Calu3 (cell line): Measurements from ENCODE around the gene CHRNA4. TPM values are rescaled to one million over a fixed set of nuclear protein-coding genes. Genes with fewer than 3 reads are reported as not detected.

Experiments used
- BruUV-seq: library from RNA; stranded (reverse); fragments of 400-500 nt; replicated peaks from 2 replicates; lab custom pipeline; 2021; lab: Mats Ljungman, UMichigan
- CTCF ChIA-PET: fragments of 300-600 bp; sonication (Branson Sonifier 250); formaldehyde crosslinking; loops from one replicate; lab custom pipeline; 2022; ENCODE audit warnings: antibody characterized with exemption; lab: Charles Lee
- DNase-seq: peaks from one replicate; pipeline ENCODE4 v3.0.0; 2022
- H3K27ac Mint-ChIP-seq: one replicate; pipeline ENCODE4 v1.8.0; 2022; ENCODE audit warnings: mixed read lengths; ENCODE audit not compliant: unreplicated experiment
- H3K27me3 Mint-ChIP-seq: one replicate; pipeline ENCODE4 v1.8.0; 2022; ENCODE audit warnings: mixed read lengths; ENCODE audit not compliant: unreplicated experiment
- H3K36me3 Mint-ChIP-seq: one replicate; pipeline ENCODE4 v1.8.0; 2022; ENCODE audit warnings: mild to moderate bottlenecking, moderate library complexity, mixed read lengths; ENCODE audit not compliant: insufficient read depth, unreplicated experiment
- H3K4me1 Mint-ChIP-seq: one replicate; pipeline ENCODE4 v1.8.0; 2022; ENCODE audit warnings: mild to moderate bottlenecking, low read depth, mixed read lengths; ENCODE audit not compliant: unreplicated experiment
- H3K4me3 Mint-ChIP-seq: one replicate; pipeline ENCODE4 v1.8.0; 2022; ENCODE audit warnings: mild to moderate bottlenecking, low read depth, moderate library complexity, mixed read lengths; ENCODE audit not compliant: unreplicated experiment
- H3K9me3 Mint-ChIP-seq: one replicate; pipeline ENCODE4 v1.8.0; 2022; ENCODE audit warnings: low read depth, mixed read lengths; ENCODE audit not compliant: unreplicated experiment
- CTCF ChIP-seq: fragments of 200-600 bp; IDR thresholded peaks from one replicate; pipeline ENCODE4 v1.8.0; 2022; ENCODE audit warnings: antibody characterized with exemption; ENCODE audit not compliant: unreplicated experiment
- intact Hi-C: fragments of 100-400 bp; cut with micrococcal nuclease; formaldehyde crosslinking; loops from one replicate; pipeline ENCODE4 v1.10.0; 2022; ENCODE audit not compliant: unreplicated experiment
- total RNA-seq: library from RNA; stranded (reverse); gene quantifications from 2 replicates; pipeline ENCODE4 v1.2.3, GENCODE V29; 2022

Gene CHRNA4
- total RNA-seq, 1 experiment from 2014 or later: not detected

- intact Hi-C loops: no loop called here
- Mint-ChIP-seq H3K9me3 (peaks cover 23% of the 10 kb centered on the region), H3K36me3 (no peaks in the 10 kb centered on the region), H3K27ac (no peak overlapping the region), H3K27me3 (peaks cover 77% of the 10 kb centered on the region), H3K4me3 (no peak overlapping the region), H3K4me1 (no peaks in the 10 kb centered on the region)
- no TSS peak for BruUV-seq
- CTCF ChIA-PET: no interaction called here
- TF ChIP-seq CTCF: no peak
- DNase-seq: no peak
Observed at GRCh38 chr20:63387917-63388316, 26.8 kb upstream of the CHRNA4 start.

GRCh38 chr20:63387393-63387792 is 26.2 kb upstream of the CHRNA4 start:
- CTCF ChIA-PET: no interaction called here
- TF ChIP-seq CTCF: no peak
- intact Hi-C loops: no loop called here
- no peaks in the 10 kb centered on the region for H3K36me3 Mint-ChIP-seq
- peaks cover 77% of the 10 kb centered on the region for H3K27me3 Mint-ChIP-seq
- BruUV-seq: no TSS peak
- H3K9me3 Mint-ChIP-seq: peaks cover 22% of the 10 kb centered on the region
- no peak for DNase-seq
- H3K4me1 Mint-ChIP-seq: no peaks in the 10 kb centered on the region
- no peak overlapping the region for H3K4me3 Mint-ChIP-seq
- no peak overlapping the region for H3K27ac Mint-ChIP-seq

- no peak overlapping the region for H3K27ac Mint-ChIP-seq
- TF ChIP-seq CTCF: no peak
- H3K27me3 Mint-ChIP-seq: peaks cover 76% of the 10 kb centered on the region
- H3K4me3 Mint-ChIP-seq: no peak overlapping the region
- no TSS peak for BruUV-seq
- CTCF ChIA-PET: no interaction called here
- peaks cover 21% of the 10 kb centered on the region for H3K9me3 Mint-ChIP-seq
- H3K36me3 Mint-ChIP-seq: no peaks in the 10 kb centered on the region
- intact Hi-C loops: no loop called here
- DNase-seq: no peak
- H3K4me1 Mint-ChIP-seq: no peaks in the 10 kb centered on the region
Observed at GRCh38 chr20:63386491-63386890, 25.3 kb upstream of the CHRNA4 start.

GRCh38 chr20:63385819-63386218 is 24.7 kb upstream of the CHRNA4 start:
- no TSS peak for BruUV-seq
- H3K4me3 Mint-ChIP-seq: no peak overlapping the region
- peaks cover 18% of the 10 kb centered on the region for H3K9me3 Mint-ChIP-seq
- H3K27ac Mint-ChIP-seq: no peak overlapping the region
- intact Hi-C loops: no loop called here
- H3K4me1 Mint-ChIP-seq: no peaks in the 10 kb centered on the region
- H3K27me3 Mint-ChIP-seq: peaks cover 76% of the 10 kb centered on the region
- no peak for DNase-seq
- CTCF ChIA-PET: no interaction called here
- no peaks in the 10 kb centered on the region for H3K36me3 Mint-ChIP-seq
- no peak for TF ChIP-seq CTCF
